DOHH2 (cell line): ENCODE data around the gene GOLGA8Q.
"Not testable (repeated sequence)": the region's sequence is repeated elsewhere in the genome, so short reads cannot be mapped to it uniquely, and the experiment has no call there.

ENCODE experiments used
- CTCF ChIP-seq: fragments of 200-600 bp; sonication (generic); IDR thresholded peaks from one replicate; pipeline ENCODE4 v1.5.1; 2014; ENCODE audit warnings: antibody characterized with exemption, mild to moderate bottlenecking, low read depth, low read length; ENCODE audit not compliant: poor library complexity, severe bottlenecking
- EZH2phosphoT487 ChIP-seq: fragments of 200-600 bp; sonication (generic); IDR thresholded peaks from 2 replicates; pipeline ENCODE4 v1.6.1; 2017; ENCODE audit warnings: borderline replicate concordance, mild to moderate bottlenecking, antibody characterized with exemption, low read length, moderate library complexity, mixed read lengths

GRCh38 chr15:30504162-30504843 lies 47.5 kb upstream of the GOLGA8Q start:
- not testable (repeated sequence) for TF ChIP-seq CTCF, EZH2phosphoT487
